Measurements from ENCODE around the gene VCPKMT.
"Not testable (repeated sequence)": the region's sequence is repeated elsewhere in the genome, so short reads cannot be mapped to it uniquely, and the experiment has no call there.

The VCPKMT gene

GRCh38 chr14:50092006-50092555 lies 24.3 kb downstream of the VCPKMT start:
- DNase-seq (ENCODE audit: low spot score), result no peak

- DNase-seq (ENCODE audit: low spot score), result no peak
Measured at GRCh38 chr14:50091240-50091913, 25.0 kb downstream of the VCPKMT start.

- DNase-seq (ENCODE audit: low spot score), result no peak
Measured at GRCh38 chr14:50089208-50089607, 27.2 kb downstream of the VCPKMT start.

- DNase-seq (ENCODE audit: low spot score), result no peak
Measured at GRCh38 chr14:50088731-50089130, 27.6 kb downstream of the VCPKMT start.

- no peak for DNase-seq (ENCODE audit: low spot score)
Measured at GRCh38 chr14:50088117-50088515, 28.3 kb downstream of the VCPKMT start.

GRCh38 chr14:50087341-50088116 lies 28.8 kb downstream of the VCPKMT start:
- no peak for DNase-seq (ENCODE audit: low spot score)

GRCh38 chr14:50086321-50086711 lies 30.1 kb downstream of the VCPKMT start:
- no peak for DNase-seq (ENCODE audit: low spot score)

GRCh38 chr14:50085570-50086320 lies 30.6 kb downstream of the VCPKMT start:
- no peak for DNase-seq (ENCODE audit: low spot score)

- DNase-seq (ENCODE audit: low spot score), result no peak
Measured at GRCh38 chr14:50084666-50085065, 31.7 kb downstream of the VCPKMT start.

- no peak for DNase-seq (ENCODE audit: low spot score)
Measured at GRCh38 chr14:50083467-50084337, 32.7 kb downstream of the VCPKMT start.

- no peak for DNase-seq (ENCODE audit: low spot score)
Measured at GRCh38 chr14:50082784-50083466, 33.4 kb downstream of the VCPKMT start.

- no peak for DNase-seq (ENCODE audit: low spot score)
Measured at GRCh38 chr14:50082308-50082742, 34.0 kb downstream of the VCPKMT start.

GRCh38 chr14:50079103-50079502 lies 37.3 kb downstream of the VCPKMT start:
- not testable (repeated sequence) for DNase-seq (ENCODE audit: low spot score)

- not testable (repeated sequence) for DNase-seq (ENCODE audit: low spot score)
Measured at GRCh38 chr14:50073663-50074062, 42.7 kb downstream of the VCPKMT start.

- DNase-seq (ENCODE audit: low spot score), result no peak
Measured at GRCh38 chr14:50072395-50072794, 44.0 kb downstream of the VCPKMT start.

GRCh38 chr14:50070840-50071548 lies 45.4 kb downstream of the VCPKMT start:
- no peak for DNase-seq (ENCODE audit: low spot score)

GRCh38 chr14:50070230-50070629 lies 46.1 kb downstream of the VCPKMT start:
- DNase-seq (ENCODE audit: low spot score), result no peak

- no peak for DNase-seq (ENCODE audit: low spot score)
Measured at GRCh38 chr14:50069325-50069724, 47.0 kb downstream of the VCPKMT start.

- DNase-seq (ENCODE audit: low spot score), result no peak
Measured at GRCh38 chr14:50068496-50068895, 47.9 kb downstream of the VCPKMT start.

Measured in ecto neural progenitor cell (in vitro differentiated cells).